OCI-LY7 (cell line): ENCODE results near the gene EVA1C.

Experiments used
- CTCF ChIP-seq: fragments of 200-600 bp; sonication (generic); conservative IDR thresholded peaks from 2 replicates; pipeline ENCODE4 v1.5.1; 2014; ENCODE audit warnings: mild to moderate bottlenecking, antibody characterized with exemption, low read length, moderate library complexity, mixed read lengths
- EZH2phosphoT487 ChIP-seq: fragments of 200-600 bp; sonication (generic); IDR thresholded peaks from 2 replicates; pipeline ENCODE4 v1.6.1; 2018; ENCODE audit warnings: low read depth, borderline replicate concordance, mild to moderate bottlenecking, mixed run types, antibody characterized with exemption, low read length, moderate library complexity, mixed read lengths

GRCh38 chr21:32475162-32475812 is 62.8 kb downstream of the EVA1C start:
- TF ChIP-seq CTCF (no peak), EZH2phosphoT487 (no peak)
